ENCODE data around the gene KIAA1755. TPM values are rescaled to one million over a fixed set of nuclear protein-coding genes. Genes with fewer than 3 reads are reported as not detected.

KIAA1755 gene
- total RNA-seq, 1 experiment from 2014 or later = not detected

GRCh38 chr20:38164069-38164468 lies 96.5 kb downstream of the KIAA1755 start:
- no peak overlapping the region for H3K27ac ChIP-seq (ENCODE audit: low read depth, low read length, poor library complexity, severe bottlenecking)
- H3K4me1 ChIP-seq (ENCODE audit: insufficient read depth, low read length, poor library complexity, severe bottlenecking) = no peaks in the 10 kb centered on the region
- TF ChIP-seq CTCF (conservative IDR thresholded peaks at IDR 0.05; ENCODE audit: low read depth, low read length) (no peak), EZH2 (IDR thresholded peaks at IDR 0.05; ENCODE audit: borderline replicate concordance, low read depth, low read length, poor library complexity, severe bottlenecking) (no peak)
- no peaks in the 10 kb centered on the region for H3K36me3 ChIP-seq (ENCODE audit: insufficient read depth, low read length, poor library complexity, severe bottlenecking)
- H3K4me3 ChIP-seq (ENCODE audit: low read depth, low read length, poor library complexity, severe bottlenecking) = no peak overlapping the region
- CTCF ChIA-PET = interaction anchor here (0.8 kb wide), 1 partner anchor 192 kb away, joined by 5 read pairs; no protein-coding TSS in a partner anchor
- intact Hi-C loops (cut with micrococcal nuclease; ENCODE audit: unreplicated experiment) = no loop called here
- POLR2A ChIA-PET (ENCODE audit: low non-redundant PET) = no interaction called here
- no peaks in the 10 kb centered on the region for H3K9me3 ChIP-seq (ENCODE audit: low read depth, low read length, poor library complexity, severe bottlenecking)
- no peak for DNase-seq (ENCODE audit: low spot score)
- BruUV-seq (replicated peaks) = no TSS peak
- no peaks in the 10 kb centered on the region for H3K27me3 ChIP-seq (replicated peaks; ENCODE audit: insufficient read depth, low read depth, low read length, poor library complexity)

- TF ChIP-seq CTCF (conservative IDR thresholded peaks at IDR 0.05; ENCODE audit: low read depth, low read length) (no peak), EZH2 (IDR thresholded peaks at IDR 0.05; ENCODE audit: borderline replicate concordance, low read depth, low read length, poor library complexity, severe bottlenecking) (no peak)
- H3K27ac ChIP-seq (ENCODE audit: low read depth, low read length, poor library complexity, severe bottlenecking) = no peak overlapping the region
- POLR2A ChIA-PET (ENCODE audit: low non-redundant PET) = no interaction called here
- no peak overlapping the region for H3K4me3 ChIP-seq (ENCODE audit: low read depth, low read length, poor library complexity, severe bottlenecking)
- CTCF ChIA-PET = interaction anchor here (0.8 kb wide), 1 partner anchor 193 kb away, joined by 5 read pairs; no protein-coding TSS in a partner anchor
- intact Hi-C loops (cut with micrococcal nuclease; ENCODE audit: unreplicated experiment) = no loop called here
- H3K27me3 ChIP-seq (replicated peaks; ENCODE audit: insufficient read depth, low read depth, low read length, poor library complexity) = no peaks in the 10 kb centered on the region
- BruUV-seq (replicated peaks) = no TSS peak
- DNase-seq (ENCODE audit: low spot score) = no peak
- H3K36me3 ChIP-seq (ENCODE audit: insufficient read depth, low read length, poor library complexity, severe bottlenecking) = no peaks in the 10 kb centered on the region
- no peaks in the 10 kb centered on the region for H3K4me1 ChIP-seq (ENCODE audit: insufficient read depth, low read length, poor library complexity, severe bottlenecking)
- H3K9me3 ChIP-seq (ENCODE audit: low read depth, low read length, poor library complexity, severe bottlenecking) = no peaks in the 10 kb centered on the region
These were observed 97.4 kb downstream of the KIAA1755 start for GRCh38 chr20:38162878-38163875.

GRCh38 chr20:38162149-38162548 lies 98.4 kb downstream of the KIAA1755 start:
- TF ChIP-seq EZH2 (IDR thresholded peaks at IDR 0.05; ENCODE audit: borderline replicate concordance, low read depth, low read length, poor library complexity, severe bottlenecking) = no peak

More at GRCh38 chr20:38162149-38162548, 98.4 kb downstream of the KIAA1755 start:
- Histone ChIP-seq H3K27ac (ENCODE audit: low read depth, low read length, poor library complexity, severe bottlenecking) (no peak overlapping the region), H3K36me3 (ENCODE audit: insufficient read depth, low read length, poor library complexity, severe bottlenecking) (no peaks in the 10 kb centered on the region), H3K9me3 (ENCODE audit: low read depth, low read length, poor library complexity, severe bottlenecking) (no peaks in the 10 kb centered on the region), H3K27me3 (replicated peaks; ENCODE audit: insufficient read depth, low read depth, low read length, poor library complexity) (no peaks in the 10 kb centered on the region), H3K4me1 (ENCODE audit: insufficient read depth, low read length, poor library complexity, severe bottlenecking) (no peaks in the 10 kb centered on the region), H3K4me3 (ENCODE audit: low read depth, low read length, poor library complexity, severe bottlenecking) (no peak overlapping the region)
- ChIA-PET CTCF (interaction anchor here (0.9 kb wide), 1 partner anchor 104 kb away, joined by 3 read pairs; no protein-coding TSS in a partner anchor), POLR2A (ENCODE audit: low non-redundant PET) (no interaction called here)
- BruUV-seq (replicated peaks) = no TSS peak
- intact Hi-C loops (cut with micrococcal nuclease; ENCODE audit: unreplicated experiment) = no loop called here
- DNase-seq (ENCODE audit: low spot score) = no peak
